Right cardiac atrium (tissue), 5 donors: ENCODE data around the gene PRPSAP2. TPM values are rescaled to one million over a fixed set of nuclear protein-coding genes. Genes with fewer than 3 reads are reported as not detected.

Experiments
- ATAC-seq, 2 donors: fragments of 200-7000 bp; cut with Tn5 transposase; one replicate each; pipeline versions ENCODE4 v1.8.0 to v1.9.1; 2020; ENCODE audit warnings: moderate library complexity in 2 of 2, mild to moderate bottlenecking in 1 of 2
- DNase-seq, 3 donors: peaks; one replicate each; pipeline ENCODE4 v3.0.0-alpha.2; 2020
- H3K27ac ChIP-seq: one replicate; pipeline ENCODE4 v1.5.1; 2013; ENCODE audit warnings: mild to moderate bottlenecking, low read length, control low read depth, moderate library complexity
- H3K27me3 ChIP-seq: one replicate; pipeline ENCODE4 v1.6.1; 2013; ENCODE audit not compliant: control insufficient read depth, insufficient read depth
- H3K4me1 ChIP-seq: one replicate; pipeline ENCODE4 v1.6.1; 2013; ENCODE audit warnings: low read length; ENCODE audit not compliant: control insufficient read depth, insufficient read depth
- H3K4me3 ChIP-seq: one replicate; pipeline ENCODE4 v1.5.1; 2013; ENCODE audit warnings: low read length, control low read depth
- H3K9me3 ChIP-seq: one replicate; pipeline ENCODE4 v1.6.1; 2013; ENCODE audit warnings: low read length; ENCODE audit not compliant: control insufficient read depth
- WGBS: extraction: QIAGEN DNeasy Blood & Tissue Kit; methylation state at CpG from one replicate; pipeline ENCODE4 v1.1.7; 2013; 5-methylcytosine and 5-hydroxymethylcytosine counted together
- intact Hi-C, 4 donors: fragments of 100-400 bp; cut with DNase I; formaldehyde crosslinking; loops; one replicate each; pipeline versions ENCODE4 v1.11.0 to v1.14.0; 2022 to 2023
- polyA plus RNA-seq: library from polyadenylated mRNA; stranded (reverse); fragments of 200-250 nt; gene quantifications from one replicate; pipeline ENCODE4 v1.2.3, GENCODE V29; 2013
- total RNA-seq, 4 donors: library from RNA; stranded (reverse); fragmentation: NEBNext Ultra II Directional; extraction: Animal tissue kit (Norgen Biotek cat#: 25700); gene quantifications; one replicate each; pipeline ENCODE4 v1.2.1, GENCODE V29; 2021
- donor health status: healthy with polysubstance abuse.
- donor health status: DM: no; HTN: yes; CAD: no.
- donor health status: DM: no; HTN: no; CAD: no.
- donor health status: DM: no; HTN: yes; CAD: no; lungs with severe emphysema.
- donor health status: DM: yes; HTN: yes; CAD: no.

PRPSAP2 gene
- total and polyA plus RNA-seq, 5 donors = 20.1 to 28.4 (median 27.3) TPM

DNA sequence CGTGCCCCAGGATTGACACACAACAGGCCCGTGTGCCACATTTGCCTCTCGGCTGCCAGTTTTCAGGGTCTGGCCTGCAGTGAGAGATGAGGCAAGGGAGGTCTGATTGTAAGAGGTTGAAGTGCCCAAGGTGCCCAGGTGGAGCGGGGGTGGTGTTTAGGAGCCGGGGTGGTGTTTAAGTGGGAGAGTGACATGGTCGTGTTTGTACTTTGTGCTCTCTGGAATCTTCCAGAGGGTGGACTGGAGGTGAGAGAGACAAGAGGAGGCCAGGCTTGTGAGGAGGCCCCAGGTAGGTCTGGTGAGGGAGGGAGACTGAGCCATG, 104.5 kb downstream of the PRPSAP2 start:
- DNase-seq = peak in 2 of 3 donors; percentile 32 to 49
- intact Hi-C loops = loop anchor here in 1 of 4 donors (5.0 kb wide), 1 partner anchor 50 kb away; no protein-coding TSS in a partner anchor
- H3K4me1 ChIP-seq = no peaks in the 10 kb centered on the region
- H3K4me3 ChIP-seq = no peak overlapping the region
- no peaks in the 10 kb centered on the region for H3K9me3 ChIP-seq
- WGBS = 75% methylated on average over 6 of the region's 6 CpGs
- H3K27me3 ChIP-seq = no peaks in the 10 kb centered on the region
- ATAC-seq = no peak
- no peak overlapping the region for H3K27ac ChIP-seq

DNA sequence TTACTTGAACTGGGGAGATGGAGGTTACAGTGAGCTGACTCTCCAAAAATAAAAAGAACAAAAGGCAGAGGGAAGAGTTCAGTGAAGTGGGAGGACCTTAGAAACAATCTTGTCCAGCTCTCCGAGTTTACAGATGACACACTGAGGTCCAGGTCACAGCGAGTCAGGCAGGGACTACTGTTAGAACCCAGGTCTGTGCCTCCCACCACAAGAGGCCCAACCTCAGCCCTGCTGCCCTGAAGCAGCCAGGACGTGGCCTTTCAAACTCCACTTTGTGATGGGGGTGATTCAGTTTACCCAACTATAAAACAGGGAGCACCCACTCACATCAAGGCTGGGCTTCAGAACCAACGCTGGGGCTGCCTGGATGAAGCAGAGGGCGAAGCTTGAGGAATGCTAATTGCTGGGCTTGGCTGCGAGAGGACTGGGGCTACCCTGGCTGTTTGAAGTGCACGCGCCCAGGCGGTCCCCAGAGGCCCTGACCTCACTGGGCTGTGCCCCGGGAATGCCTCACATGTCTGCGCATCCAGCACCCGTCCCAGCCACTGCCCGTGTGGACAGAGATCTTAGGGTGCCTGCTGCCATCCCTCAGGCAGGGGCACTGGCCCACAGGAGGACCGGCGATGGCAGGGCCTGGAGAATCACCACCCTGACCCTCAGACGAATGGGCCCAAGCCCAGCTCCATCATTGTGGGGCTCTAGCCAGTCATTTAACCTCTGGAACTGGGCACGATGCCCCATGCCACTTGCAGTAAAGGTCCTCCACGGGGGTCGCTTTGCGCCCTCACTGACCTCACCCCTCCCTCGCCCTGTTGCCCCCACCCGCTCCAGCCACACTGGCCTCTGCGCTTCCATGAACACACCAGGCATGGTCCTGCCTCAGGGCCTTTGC, 105.4 kb downstream of the PRPSAP2 start:
- ATAC-seq (no peak), DNase-seq (peak in 2 of 3 donors; percentile 16 to 49)
- WGBS = 87% methylated on average over 23 of the region's 23 CpGs
- Histone ChIP-seq H3K27me3 (no peaks in the 10 kb centered on the region), H3K4me1 (no peaks in the 10 kb centered on the region), H3K4me3 (no peak overlapping the region), H3K27ac (no peak overlapping the region), H3K9me3 (no peaks in the 10 kb centered on the region)
- intact Hi-C loops = loop anchor here in 1 of 4 donors (5.0 kb wide), 1 partner anchor 49 kb away; no protein-coding TSS in a partner anchor

DNA sequence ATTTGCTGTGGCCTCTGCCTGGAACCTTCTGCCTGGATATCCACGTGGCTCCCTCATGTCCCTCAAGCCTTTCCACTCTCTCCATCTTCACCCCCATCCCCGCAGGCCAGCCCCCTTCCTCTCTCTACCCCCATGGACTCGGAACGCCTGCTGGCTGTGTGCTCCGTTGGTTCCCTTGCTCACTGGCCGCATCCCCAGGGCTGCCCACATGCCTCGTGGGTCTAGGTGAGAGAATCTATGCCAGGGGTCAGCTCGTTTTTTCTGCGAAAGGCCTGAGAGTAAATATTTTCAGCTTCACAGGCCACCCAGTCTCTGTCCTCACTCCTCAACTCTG, 106.1 kb downstream of the PRPSAP2 start:
- no peaks in the 10 kb centered on the region for H3K27me3 ChIP-seq
- ATAC-seq (no peak), DNase-seq (peak in 1 of 3 donors; percentile 21)
- 88% methylated on average over 9 of the region's 9 CpGs for WGBS
- no peak overlapping the region for H3K4me3 ChIP-seq
- no peak overlapping the region for H3K27ac ChIP-seq
- H3K4me1 ChIP-seq = no peaks in the 10 kb centered on the region
- intact Hi-C loops = loop anchor here in 1 of 4 donors (5.0 kb wide), 1 partner anchor 48 kb away; no protein-coding TSS in a partner anchor
- no peaks in the 10 kb centered on the region for H3K9me3 ChIP-seq

DNA sequence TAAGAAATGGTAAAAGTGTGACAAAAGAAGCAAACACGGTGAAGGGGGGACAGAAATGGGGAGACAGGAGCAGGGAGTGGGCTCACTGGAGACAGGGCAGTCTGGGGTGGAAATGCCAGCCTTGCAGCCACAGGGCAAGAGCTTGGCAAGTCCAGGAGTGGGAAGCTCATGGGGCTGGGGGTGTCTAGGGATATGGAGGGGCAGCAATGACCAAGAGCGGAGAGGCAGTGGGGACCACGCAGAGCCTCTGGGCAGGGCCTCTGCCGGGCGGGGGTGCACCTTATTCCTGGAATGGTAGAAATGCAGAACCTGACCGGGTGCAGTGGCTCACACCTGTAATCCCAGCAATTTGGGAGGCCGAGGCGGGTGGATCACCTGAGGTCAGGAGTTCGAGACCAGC, 106.6 kb downstream of the PRPSAP2 start:
- 94% methylated on average over 9 of the region's 9 CpGs for WGBS
- ATAC-seq (no peak), DNase-seq (peak in 1 of 3 donors; percentile 46)
- Histone ChIP-seq H3K4me1 (no peaks in the 10 kb centered on the region), H3K27ac (no peak overlapping the region), H3K9me3 (no peaks in the 10 kb centered on the region), H3K4me3 (no peak overlapping the region), H3K27me3 (no peaks in the 10 kb centered on the region)
- intact Hi-C loops = loop anchor here in 1 of 4 donors (5.0 kb wide), 1 partner anchor 48 kb away; no protein-coding TSS in a partner anchor

DNA sequence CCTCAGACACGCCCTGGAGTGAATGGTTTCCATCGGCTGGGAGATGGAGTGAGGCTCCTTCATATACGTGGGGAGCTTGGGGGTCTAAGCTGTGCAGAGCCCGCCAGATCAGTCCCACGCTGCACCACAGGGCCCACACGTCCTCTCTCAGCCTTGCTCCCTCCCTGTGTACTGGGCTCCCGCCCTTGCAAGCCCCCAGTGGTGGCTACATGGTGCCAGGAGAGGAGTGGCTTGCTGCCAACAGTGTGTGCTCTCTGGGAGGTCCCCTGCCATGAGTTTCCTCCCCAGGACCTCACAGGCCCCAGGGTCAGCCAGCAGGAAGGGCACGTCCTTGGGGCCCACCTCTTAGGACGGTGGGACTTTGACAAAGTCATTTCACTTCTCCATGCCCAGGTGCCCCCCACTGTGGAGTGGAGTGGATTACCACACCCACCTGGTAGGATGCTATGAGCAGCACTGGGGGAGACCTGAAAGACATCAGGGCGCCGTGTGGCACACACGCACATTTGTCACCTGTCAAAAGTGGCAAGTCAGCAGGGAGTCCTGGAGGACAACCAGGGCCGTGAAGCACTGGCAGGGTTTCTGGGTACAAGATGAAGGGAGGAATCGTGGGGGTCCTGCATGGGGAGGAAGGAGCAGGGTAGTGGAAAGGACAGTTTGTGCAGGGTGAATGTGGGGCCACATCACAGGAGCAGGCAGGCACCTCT, 107.8 kb downstream of the PRPSAP2 start:
- 75% methylated on average over 14 of the region's 14 CpGs for WGBS
- H3K27me3 ChIP-seq = no peaks in the 10 kb centered on the region
- no peaks in the 10 kb centered on the region for H3K4me1 ChIP-seq
- ATAC-seq (no peak), DNase-seq (peak in 2 of 3 donors; percentile 46 to 60)
- no peaks in the 10 kb centered on the region for H3K9me3 ChIP-seq
- no peak overlapping the region for H3K27ac ChIP-seq
- no peak overlapping the region for H3K4me3 ChIP-seq
- intact Hi-C loops = no loop called here

DNA sequence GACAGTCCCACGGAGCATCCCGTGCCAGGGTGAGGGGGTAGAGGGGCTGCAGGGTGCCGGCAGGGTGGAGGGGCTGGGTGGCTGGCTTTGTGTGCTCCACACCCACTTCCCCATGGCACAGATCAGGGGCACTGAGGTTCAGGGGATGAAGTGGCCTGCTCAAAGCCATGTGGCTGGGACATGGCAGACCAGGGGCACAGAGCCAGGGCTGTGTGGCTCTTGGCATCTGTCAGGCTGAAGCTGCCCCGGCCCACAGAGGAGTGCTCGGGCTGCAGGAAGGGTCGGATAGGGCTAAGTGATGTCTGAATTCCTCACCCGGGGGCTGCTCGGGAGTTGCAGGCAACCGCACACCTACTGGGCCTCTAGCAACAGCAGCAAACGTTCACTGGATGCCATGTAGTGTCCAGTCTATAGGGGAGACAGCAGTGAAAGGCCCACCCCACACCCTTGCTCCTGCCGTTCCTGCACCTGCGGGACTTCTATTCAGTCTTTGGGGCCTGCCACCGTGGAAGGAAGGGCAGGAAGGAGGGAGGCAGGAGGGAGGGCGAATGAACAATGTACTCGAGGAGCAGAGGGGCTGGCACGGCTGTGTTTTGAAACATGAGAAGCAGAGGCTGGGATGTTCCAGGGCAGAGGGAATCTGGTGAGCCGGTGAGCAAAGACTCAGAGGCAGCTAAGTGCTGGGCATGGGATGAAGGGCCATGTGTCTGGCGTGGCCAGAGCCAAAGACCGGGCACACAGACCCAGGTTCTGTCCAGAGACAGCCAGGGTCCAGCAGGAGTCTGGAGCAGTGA, 109.1 kb downstream of the PRPSAP2 start:
- Histone ChIP-seq H3K27me3 (no peaks in the 10 kb centered on the region), H3K27ac (peak overlapping the region; percentile 22), H3K4me3 (no peak overlapping the region), H3K4me1 (no peaks in the 10 kb centered on the region), H3K9me3 (no peaks in the 10 kb centered on the region)
- DNase-seq = peak in 2 of 3 donors; percentile 71 to 75
- WGBS = 52% methylated on average over 19 of the region's 19 CpGs
- ATAC-seq = peak; percentile 8 to 28
- intact Hi-C loops = no loop called here

DNA sequence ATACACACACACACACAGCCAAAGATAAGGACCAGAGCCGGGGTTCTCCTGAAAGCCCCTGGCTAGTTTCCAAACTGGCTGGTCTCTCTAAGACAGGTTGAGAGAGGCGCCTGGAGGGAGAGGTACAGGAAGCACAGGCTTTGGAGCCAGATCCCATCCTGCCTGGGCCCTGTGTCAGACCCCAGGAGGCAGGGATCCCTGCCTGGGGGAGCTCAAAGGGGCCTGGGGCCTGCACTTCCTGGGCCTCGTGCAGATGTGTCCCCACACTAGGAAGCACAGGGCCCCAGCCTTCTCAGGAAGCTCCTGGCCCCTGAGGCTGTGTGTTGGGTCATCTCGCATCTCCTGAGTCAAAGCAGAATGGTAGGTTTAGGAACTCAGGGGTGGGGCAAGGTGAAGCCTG, 110.0 kb downstream of the PRPSAP2 start:
- Histone ChIP-seq H3K4me3 (no peak overlapping the region), H3K27me3 (no peaks in the 10 kb centered on the region), H3K4me1 (no peaks in the 10 kb centered on the region), H3K27ac (no peak overlapping the region), H3K9me3 (no peaks in the 10 kb centered on the region)
- intact Hi-C loops = no loop called here
- WGBS = 62% methylated on average over 4 of the region's 4 CpGs
- no peak for ATAC-seq
- DNase-seq = peak in 2 of 3 donors; percentile 7 to 44

DNA sequence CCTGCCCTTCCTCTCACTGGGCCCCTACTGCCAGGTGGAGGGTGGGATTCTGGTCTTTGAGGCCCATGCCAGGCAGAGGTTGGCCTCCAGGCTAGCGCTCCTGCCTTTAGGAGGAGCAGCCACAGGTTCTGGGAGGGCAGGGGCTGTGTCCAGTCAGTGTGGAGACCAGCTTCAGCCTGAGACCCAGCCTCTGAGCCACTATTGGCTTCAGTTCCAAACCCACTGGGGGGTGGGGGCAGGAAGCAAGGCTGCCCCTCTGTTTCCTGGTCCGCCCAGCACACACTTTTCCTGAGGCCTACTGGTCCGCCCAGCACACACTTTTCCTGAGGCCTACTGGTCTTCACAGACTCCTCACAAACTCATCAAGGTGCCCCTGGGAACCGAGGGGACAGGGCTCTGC, 110.4 kb downstream of the PRPSAP2 start:
- WGBS = 74% methylated on average over 4 of the region's 4 CpGs
- H3K27ac ChIP-seq = no peak overlapping the region
- ATAC-seq (no peak), DNase-seq (peak in 2 of 3 donors; percentile 7 to 40)
- no peaks in the 10 kb centered on the region for H3K4me1 ChIP-seq
- H3K27me3 ChIP-seq = no peaks in the 10 kb centered on the region
- intact Hi-C loops = no loop called here
- H3K4me3 ChIP-seq = no peak overlapping the region
- H3K9me3 ChIP-seq = no peaks in the 10 kb centered on the region

DNA sequence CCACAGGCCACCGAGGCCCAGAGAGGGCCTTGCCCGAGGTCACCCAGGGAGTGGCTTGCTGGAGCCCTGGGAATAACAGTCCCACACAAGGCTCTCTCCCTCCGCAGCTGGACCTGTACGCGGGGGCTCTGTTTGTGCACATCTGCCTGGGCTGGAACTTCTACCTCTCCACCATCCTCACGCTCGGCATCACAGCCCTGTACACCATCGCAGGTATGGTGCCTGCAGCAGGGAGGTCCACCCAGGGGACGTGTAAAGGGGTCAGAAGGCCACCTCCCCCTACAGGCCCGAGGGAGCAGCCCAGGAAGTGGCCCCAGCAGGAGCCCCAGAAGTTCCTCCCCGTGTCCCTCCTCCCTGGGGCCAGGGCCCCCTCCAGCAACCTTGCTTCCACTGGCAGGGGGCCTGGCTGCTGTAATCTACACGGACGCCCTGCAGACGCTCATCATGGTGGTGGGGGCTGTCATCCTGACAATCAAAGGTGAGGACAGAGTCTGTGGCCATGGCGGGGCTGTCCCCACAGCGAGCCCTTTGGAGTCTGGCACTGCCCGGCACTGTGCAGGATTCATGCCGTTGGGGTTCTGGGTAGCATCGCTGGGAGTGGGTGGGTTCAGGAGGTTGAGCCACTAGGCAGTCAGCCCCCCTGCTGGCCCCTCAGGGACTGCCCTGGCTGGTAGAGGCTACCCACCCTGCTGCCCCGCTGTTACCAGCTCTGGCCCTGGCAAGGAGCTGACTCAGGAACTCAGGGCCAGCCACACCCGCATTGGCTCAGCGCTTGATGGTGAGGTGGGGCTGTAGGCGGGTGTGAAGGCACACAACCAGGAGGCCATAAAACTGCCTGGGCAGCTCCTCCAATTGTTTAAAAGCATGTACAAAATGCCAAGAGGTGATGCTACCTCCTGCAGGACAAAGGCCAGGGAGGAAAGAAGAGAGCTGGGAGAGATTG, 111.3 kb downstream of the PRPSAP2 start:
- H3K4me3 ChIP-seq = no peak overlapping the region
- DNase-seq (no peak), ATAC-seq (peak; percentile 31 to 42)
- no peaks in the 10 kb centered on the region for H3K27me3 ChIP-seq
- no peak overlapping the region for H3K27ac ChIP-seq
- no peaks in the 10 kb centered on the region for H3K9me3 ChIP-seq
- intact Hi-C loops = no loop called here
- 75% methylated on average over 23 of the region's 23 CpGs for WGBS
- H3K4me1 ChIP-seq = no peaks in the 10 kb centered on the region
